HUES48 (cell line): ENCODE measurements around the gene TRAK2.
A peak's percentile ranks its signal among the peaks of the same experiment; 100 is the strongest.

ENCODE experiments used
- H3K27ac ChIP-seq: one replicate; pipeline ENCODE4 v1.7.0; 2013; ENCODE audit warnings: low read depth, low read length, inconsistent platforms
- H3K27me3 ChIP-seq: 2 replicates; pipeline ENCODE4 v1.6.1; 2013; ENCODE audit warnings: mild to moderate bottlenecking, low read length; ENCODE audit not compliant: control insufficient read depth, insufficient read depth
- H3K36me3 ChIP-seq: 2 replicates; pipeline ENCODE4 v1.6.1; 2013; ENCODE audit warnings: low read length; ENCODE audit not compliant: control insufficient read depth, insufficient read depth
- H3K4me1 ChIP-seq: 2 replicates; pipeline ENCODE4 v1.6.1; 2013; ENCODE audit warnings: mild to moderate bottlenecking, low read length; ENCODE audit not compliant: control insufficient read depth, insufficient read depth
- H3K4me3 ChIP-seq: 2 replicates; pipeline ENCODE4 v1.5.1; 2013; ENCODE audit warnings: mild to moderate bottlenecking, low read depth, low read length
- H3K9ac ChIP-seq: 2 replicates; pipeline ENCODE4 v1.6.1; 2013; ENCODE audit warnings: mild to moderate bottlenecking, low read depth, low read length, moderate library complexity
- H3K9me3 ChIP-seq: 2 replicates; pipeline ENCODE4 v1.6.1; 2013; ENCODE audit warnings: low read length; ENCODE audit not compliant: control insufficient read depth, insufficient read depth

Gene TRAK2

GRCh38 chr2:201360256-201360655 is 91.0 kb downstream of the TRAK2 start:
- Histone ChIP-seq H3K4me3 (no peak overlapping the region), H3K27me3 (no peaks in the 10 kb centered on the region), H3K27ac (no peak overlapping the region), H3K4me1 (peaks cover 3% of the 10 kb centered on the region; the same call in 1 of the 2 replicates), H3K9ac (no peak overlapping the region), H3K36me3 (no peaks in the 10 kb centered on the region), H3K9me3 (no peaks in the 10 kb centered on the region)

DNA sequence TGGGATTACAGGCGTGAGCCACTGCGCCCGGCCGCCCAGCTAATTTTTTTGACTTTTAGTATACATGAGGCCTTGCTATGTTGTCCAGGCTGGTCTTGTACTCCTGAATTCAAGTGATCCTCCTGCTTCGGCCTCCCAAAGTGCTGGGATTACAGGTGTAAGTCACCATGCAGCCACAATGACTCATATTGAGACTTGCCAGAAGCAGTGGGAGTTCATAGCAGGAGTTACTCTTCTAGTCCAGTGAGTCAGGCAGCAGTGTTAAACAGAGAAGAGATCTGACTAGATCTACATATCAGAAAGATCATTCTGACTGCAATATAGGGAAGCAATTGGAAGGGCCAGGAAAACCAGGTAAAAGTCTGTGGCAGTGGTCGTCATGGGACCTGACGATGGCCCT is 92.6 kb downstream of the TRAK2 start:
- Histone ChIP-seq H3K4me1 (peaks cover 3% of the 10 kb centered on the region; the same call in 1 of the 2 replicates), H3K9me3 (no peaks in the 10 kb centered on the region), H3K9ac (no peak overlapping the region), H3K36me3 (no peaks in the 10 kb centered on the region), H3K27me3 (no peaks in the 10 kb centered on the region), H3K4me3 (no peak overlapping the region), H3K27ac (no peak overlapping the region)

GRCh38 chr2:201357221-201357620 is 94.0 kb downstream of the TRAK2 start, which contains the start of gene FLACC1:
FLACC1 (minus strand) TSS chr2:201357345; CDS start chr2:201351404, 5,941 bp downstream.
- H3K27me3 ChIP-seq: no peaks in the 10 kb centered on the region
- H3K4me1 ChIP-seq: peaks cover 3% of the 10 kb centered on the region; the same call in 1 of the 2 replicates
- no peak within 1 kb of the TSS for H3K9ac ChIP-seq
- H3K4me3 ChIP-seq: no peak within 1 kb of the TSS
- H3K36me3 ChIP-seq: no peaks in the 10 kb centered on the region
- no peaks in the 10 kb centered on the region for H3K9me3 ChIP-seq
- H3K27ac ChIP-seq: peak within 1 kb of the TSS; percentile 31

DNA sequence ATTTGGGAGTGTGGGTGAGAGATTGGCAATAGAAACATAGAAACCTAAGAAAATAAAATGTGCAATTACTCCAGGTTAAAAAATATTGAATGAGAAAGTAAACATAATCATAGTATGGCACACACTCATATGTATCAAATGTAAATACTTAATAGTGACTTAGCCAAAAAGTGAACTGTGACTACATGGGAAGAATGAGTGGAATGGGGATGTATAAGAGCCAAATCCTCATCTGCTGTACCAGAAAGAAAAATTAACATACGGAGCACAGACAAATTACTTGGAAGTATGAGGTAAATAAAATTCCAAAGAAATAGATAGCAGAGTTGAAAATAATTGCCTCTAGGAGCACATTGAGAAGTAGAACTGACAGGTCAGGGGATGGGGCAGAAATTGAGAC is 98.1 kb downstream of the TRAK2 start:
- Histone ChIP-seq H3K4me3 (no peak overlapping the region), H3K9ac (no peak overlapping the region), H3K36me3 (no peaks in the 10 kb centered on the region), H3K27ac (no peak overlapping the region), H3K27me3 (no peaks in the 10 kb centered on the region), H3K4me1 (peaks cover 3% of the 10 kb centered on the region; the same call in 1 of the 2 replicates), H3K9me3 (no peaks in the 10 kb centered on the region)

DNA sequence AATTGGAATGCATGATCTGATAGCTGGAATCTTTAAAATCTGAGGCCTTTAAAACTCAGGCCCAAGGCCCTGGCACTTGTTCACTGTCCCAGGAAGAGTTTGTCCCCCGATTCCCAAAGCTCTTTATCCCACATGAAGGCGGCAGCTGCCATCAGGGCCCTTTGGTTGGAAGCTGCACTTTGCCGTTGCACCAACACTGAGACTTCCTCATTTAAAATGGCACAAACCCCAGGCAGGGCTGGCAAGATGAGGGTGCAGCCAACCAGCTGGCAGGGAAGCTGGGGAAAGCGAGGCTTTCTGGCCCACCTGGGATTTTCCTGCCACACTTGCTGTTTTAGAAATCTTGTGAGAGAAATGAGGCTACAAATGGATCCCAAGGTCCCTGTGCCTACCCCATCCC is 100.4 kb downstream of the TRAK2 start:
- Histone ChIP-seq H3K4me3 (no peak overlapping the region), H3K27ac (no peak overlapping the region), H3K36me3 (no peaks in the 10 kb centered on the region), H3K9ac (no peak overlapping the region), H3K27me3 (no peaks in the 10 kb centered on the region), H3K4me1 (no peaks in the 10 kb centered on the region), H3K9me3 (no peaks in the 10 kb centered on the region)

- no peaks in the 10 kb centered on the region for H3K4me1 ChIP-seq
- H3K27ac ChIP-seq: no peak overlapping the region
Observed at GRCh38 chr2:201349601-201350000, 101.7 kb downstream of the TRAK2 start.

GRCh38 chr2:201348758-201349157 is 102.5 kb downstream of the TRAK2 start:
- no peaks in the 10 kb centered on the region for H3K27me3 ChIP-seq

More at GRCh38 chr2:201349601-201350000, 101.7 kb downstream of the TRAK2 start:
- H3K27me3 ChIP-seq: no peaks in the 10 kb centered on the region
- no peak overlapping the region for H3K9ac ChIP-seq
- no peaks in the 10 kb centered on the region for H3K9me3 ChIP-seq
- H3K4me3 ChIP-seq: no peak overlapping the region
- no peaks in the 10 kb centered on the region for H3K36me3 ChIP-seq

DNA sequence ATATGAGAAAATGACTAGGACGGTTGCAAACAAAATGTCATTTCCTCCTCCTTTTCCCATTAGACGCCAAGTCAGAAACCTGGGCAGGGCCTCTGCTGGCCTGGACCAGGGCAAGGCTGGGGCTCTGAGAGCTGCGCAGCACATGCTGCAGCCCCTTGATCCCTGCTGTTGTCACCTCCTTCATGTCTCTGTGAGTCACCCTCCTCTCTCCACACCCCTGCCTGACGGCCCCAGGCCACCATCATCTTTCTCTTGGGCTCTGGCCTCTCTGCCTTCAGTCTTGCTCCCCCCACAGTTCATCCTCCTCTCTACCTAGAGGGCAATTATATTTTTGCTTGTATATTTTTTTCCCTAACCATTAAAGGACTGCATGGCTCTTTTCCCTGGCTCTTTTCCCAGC is 104.1 kb downstream of the TRAK2 start:
- no peaks in the 10 kb centered on the region for H3K36me3 ChIP-seq
- no peak overlapping the region for H3K4me3 ChIP-seq
- no peaks in the 10 kb centered on the region for H3K9me3 ChIP-seq
- no peaks in the 10 kb centered on the region for H3K27me3 ChIP-seq
- no peaks in the 10 kb centered on the region for H3K4me1 ChIP-seq
- H3K9ac ChIP-seq: no peak overlapping the region
- no peak overlapping the region for H3K27ac ChIP-seq

More at GRCh38 chr2:201348758-201349157, 102.5 kb downstream of the TRAK2 start:
- Histone ChIP-seq H3K4me1 (no peaks in the 10 kb centered on the region), H3K36me3 (no peaks in the 10 kb centered on the region), H3K27ac (no peak overlapping the region), H3K9ac (no peak overlapping the region), H3K9me3 (no peaks in the 10 kb centered on the region), H3K4me3 (no peak overlapping the region)

GRCh38 chr2:201345625-201346213 is 105.5 kb downstream of the TRAK2 start:
- no peak overlapping the region for H3K4me3 ChIP-seq
- no peaks in the 10 kb centered on the region for H3K36me3 ChIP-seq
- H3K27ac ChIP-seq: no peak overlapping the region
- no peaks in the 10 kb centered on the region for H3K27me3 ChIP-seq
- no peaks in the 10 kb centered on the region for H3K9me3 ChIP-seq
- H3K9ac ChIP-seq: no peak overlapping the region
- no peaks in the 10 kb centered on the region for H3K4me1 ChIP-seq

DNA sequence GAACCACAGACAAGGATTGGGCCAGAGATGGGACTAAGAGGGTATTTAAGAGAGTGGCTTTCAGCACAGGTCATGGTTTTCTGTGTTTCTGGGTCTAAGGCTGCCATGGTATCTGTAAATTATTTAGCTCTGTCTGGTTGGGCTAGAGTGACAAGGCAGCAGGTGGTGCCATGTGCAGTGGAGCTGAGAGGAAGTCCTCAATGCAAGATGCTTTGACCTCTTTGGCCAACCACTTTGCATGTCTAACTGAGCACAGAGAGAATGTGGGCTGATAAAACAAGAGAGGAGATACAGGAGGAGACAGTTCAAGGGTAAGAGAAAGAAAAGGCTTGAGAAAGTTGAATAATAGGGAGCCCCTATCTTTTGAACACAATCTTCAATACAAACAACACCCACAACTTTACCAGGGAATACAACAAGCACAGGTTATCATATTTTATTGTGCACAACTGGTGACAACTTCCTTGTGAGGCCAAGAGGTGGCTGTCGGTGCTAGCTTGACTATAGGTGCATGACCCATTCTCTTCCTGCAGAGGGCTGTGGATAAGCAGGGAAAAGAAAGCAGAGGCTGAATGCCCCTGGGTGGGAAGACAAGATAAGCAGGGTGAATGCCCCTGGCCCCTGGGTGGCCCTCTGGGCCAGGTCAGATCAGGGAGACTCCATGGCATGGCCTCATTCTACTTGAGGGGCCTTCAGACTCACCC is 106.4 kb downstream of the TRAK2 start:
- H3K9me3 ChIP-seq: no peaks in the 10 kb centered on the region
- no peak overlapping the region for H3K9ac ChIP-seq
- H3K27ac ChIP-seq: no peak overlapping the region
- H3K36me3 ChIP-seq: no peaks in the 10 kb centered on the region
- no peaks in the 10 kb centered on the region for H3K27me3 ChIP-seq
- no peaks in the 10 kb centered on the region for H3K4me1 ChIP-seq
- no peak overlapping the region for H3K4me3 ChIP-seq

DNA sequence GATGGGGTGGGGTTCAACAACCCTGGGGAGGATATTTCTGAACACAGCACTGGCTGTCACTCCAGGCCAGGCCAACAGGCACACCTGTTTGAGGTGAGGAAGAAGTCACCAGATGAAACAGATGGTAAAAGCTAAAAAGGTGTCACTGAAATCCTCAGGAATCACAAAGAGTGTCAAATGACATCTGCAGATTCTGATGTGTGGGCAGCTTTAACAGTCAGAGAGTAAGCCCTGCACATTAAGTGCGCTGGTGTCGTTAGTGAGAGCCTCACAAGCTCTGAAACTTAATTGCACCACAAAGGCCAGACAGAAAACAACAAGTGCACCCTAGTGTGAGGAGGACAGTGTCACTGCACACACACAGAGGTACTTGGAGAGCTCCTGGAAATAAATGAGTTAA is 107.7 kb downstream of the TRAK2 start:
- Histone ChIP-seq H3K36me3 (no peaks in the 10 kb centered on the region), H3K9ac (no peak overlapping the region)

More for the DNA sequence above, 107.7 kb downstream of the TRAK2 start:
- no peak overlapping the region for H3K27ac ChIP-seq
- H3K27me3 ChIP-seq: no peaks in the 10 kb centered on the region
- H3K4me1 ChIP-seq: no peaks in the 10 kb centered on the region
- no peak overlapping the region for H3K4me3 ChIP-seq
- H3K9me3 ChIP-seq: no peaks in the 10 kb centered on the region
